NOMO-1 (cell line): ENCODE data around the gene PHOX2A.
"Not testable (repeated sequence)": the region's sequence is repeated elsewhere in the genome, so short reads cannot be mapped to it uniquely, and the experiment has no call there.

ENCODE experiments used
- DNase-seq, 2 experiments: peaks; one replicate each; lab custom pipeline; 2025; ENCODE audit not compliant: unreplicated experiment in 2 of 2; lab: John Stamatoyannopoulos, UW

The PHOX2A gene

DNA sequence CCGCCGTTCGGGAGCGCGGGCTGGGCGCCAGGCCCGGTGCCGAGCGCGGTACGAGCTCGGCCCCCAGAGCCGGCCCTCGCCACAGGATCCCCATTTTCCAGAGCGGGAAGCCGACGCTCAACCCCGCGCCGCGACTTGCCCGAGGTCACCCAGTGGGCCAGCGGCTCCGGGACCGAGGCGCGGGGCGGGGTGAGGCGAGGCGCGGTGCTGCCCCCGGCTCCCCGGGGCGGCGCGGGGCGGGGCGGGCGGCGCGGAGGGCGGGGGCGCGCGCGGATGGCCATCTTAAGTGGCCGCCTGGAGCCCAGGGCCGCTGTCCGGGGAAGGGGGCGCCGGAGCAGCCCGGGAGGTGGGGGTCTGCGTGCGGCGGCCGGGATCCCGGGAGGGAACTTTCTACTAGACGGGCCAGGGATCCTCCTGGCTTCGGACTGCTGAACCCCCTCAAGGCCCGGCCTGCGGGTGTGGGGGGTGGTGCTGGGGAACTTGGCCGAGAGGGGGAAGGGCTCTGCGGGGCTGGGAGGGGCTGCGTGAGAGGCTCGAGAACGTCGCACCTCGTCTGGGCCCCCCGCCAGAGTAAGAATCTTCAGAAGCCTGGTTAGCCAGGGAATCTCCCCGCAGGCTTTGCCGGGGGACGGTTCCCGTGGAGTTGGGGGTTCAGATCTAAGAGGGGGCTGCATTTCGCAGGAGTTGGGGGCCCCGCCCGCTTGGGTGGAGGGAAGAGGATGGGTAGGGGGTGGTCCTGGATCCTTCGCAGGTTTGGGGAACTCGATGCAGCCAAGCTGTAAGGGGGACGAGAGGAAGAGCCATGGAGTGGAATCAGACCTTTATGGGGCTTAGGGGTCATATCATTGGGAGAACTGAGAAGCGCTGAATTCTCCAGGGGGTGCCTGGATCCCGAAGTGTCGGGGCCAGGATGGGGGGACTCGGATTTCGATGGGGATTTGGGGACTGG, 20.1 kb downstream of the PHOX2A start:
- peak; percentile 60 to 86 for DNase-seq

- DNase-seq, result peak; percentile 97 to 98
Observed at GRCh38 chr11:72222907-72223614, 20.9 kb downstream of the PHOX2A start.

DNA sequence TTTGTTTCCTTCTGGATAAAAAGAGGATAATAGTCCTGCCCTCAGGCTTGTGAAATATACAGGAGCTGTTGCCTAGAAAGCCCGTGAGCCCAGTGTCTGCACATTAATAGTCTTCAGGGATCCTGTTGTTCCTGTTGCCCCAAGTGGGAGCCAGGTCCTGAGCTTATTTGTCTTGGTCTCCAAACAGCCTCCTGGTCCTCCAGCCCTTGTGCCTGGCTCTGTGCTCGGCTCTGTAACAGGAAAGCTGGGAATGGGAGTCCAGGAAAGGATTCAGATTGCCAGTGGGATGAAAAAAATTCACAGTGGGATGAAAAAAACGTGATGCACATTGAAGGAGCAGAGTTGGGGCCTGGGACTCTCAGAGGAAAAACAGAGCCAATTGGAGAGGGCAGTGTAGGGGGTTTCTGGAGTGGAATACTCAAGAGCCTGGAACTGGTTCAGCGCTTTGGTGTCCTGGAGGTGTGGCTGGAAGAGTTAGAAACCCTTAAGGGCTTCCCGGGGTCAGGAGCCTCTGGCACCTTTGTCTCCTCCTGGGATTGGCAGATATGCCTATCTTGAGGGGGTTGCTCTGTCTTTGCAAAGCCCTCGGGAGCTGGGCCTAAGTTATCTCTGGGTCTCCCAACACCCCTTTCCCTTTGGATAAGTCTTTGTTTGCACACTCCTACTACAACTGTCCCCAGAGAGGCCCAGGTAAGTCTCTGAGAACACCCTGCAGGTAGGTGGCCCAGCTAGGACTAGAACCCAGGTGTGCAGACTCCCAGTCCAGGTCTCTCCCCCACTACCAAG, 21.7 kb downstream of the PHOX2A start:
- no peak for DNase-seq

GRCh38 chr11:72221386-72222075, 22.4 kb downstream of the PHOX2A start:
- peak; percentile 21 to 23 for DNase-seq

DNA sequence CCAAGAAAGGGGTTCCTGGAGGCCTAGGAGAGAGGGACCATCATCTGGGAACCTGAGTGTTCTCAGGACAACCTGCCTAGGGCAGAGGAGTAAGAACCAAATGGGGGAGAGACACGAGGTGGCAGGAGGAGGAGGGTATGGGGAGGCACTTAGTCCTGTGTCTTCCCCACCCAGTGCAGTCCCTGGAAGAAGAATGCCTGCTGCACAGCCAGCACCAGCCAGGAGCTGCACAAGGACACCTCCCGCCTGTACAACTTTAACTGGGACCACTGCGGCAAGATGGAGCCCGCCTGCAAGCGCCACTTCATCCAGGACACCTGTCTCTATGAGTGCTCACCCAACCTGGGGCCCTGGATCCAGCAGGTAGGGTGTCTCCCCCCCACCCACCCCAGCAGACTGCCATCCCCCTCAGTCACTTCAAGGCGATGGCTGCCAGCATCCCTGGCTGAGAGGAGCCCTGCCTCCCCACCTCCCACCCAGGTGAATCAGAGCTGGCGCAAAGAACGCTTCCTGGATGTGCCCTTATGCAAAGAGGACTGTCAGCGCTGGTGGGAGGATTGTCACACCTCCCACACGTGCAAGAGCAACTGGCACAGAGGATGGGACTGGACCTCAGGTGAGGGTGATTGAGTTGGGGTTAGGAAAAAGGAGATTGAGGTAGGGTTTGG, 23.1 kb downstream of the PHOX2A start:
- no peak for DNase-seq

DNA sequence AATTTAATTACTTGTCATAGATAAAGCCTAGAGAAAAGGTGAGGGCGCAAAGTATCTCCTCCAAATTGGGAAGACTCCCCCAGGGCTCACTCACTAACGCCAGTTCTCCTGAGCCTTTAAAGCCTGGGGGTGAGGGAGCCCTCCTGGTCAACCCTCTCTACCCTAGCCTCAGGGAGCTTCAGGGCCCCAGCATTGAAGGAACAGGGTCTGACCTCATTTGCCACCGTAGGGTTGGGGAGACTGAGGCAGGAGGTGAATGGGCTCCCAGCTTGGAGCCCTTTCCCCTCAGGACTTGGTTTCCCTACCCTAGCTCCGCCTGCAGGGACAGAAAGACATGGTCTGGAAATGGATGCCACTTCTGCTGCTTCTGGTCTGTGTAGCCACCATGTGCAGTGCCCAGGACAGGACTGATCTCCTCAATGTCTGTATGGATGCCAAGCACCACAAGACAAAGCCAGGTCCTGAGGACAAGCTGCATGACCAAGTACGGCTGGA, 25.7 kb downstream of the PHOX2A start:
- no peak for DNase-seq

DNA sequence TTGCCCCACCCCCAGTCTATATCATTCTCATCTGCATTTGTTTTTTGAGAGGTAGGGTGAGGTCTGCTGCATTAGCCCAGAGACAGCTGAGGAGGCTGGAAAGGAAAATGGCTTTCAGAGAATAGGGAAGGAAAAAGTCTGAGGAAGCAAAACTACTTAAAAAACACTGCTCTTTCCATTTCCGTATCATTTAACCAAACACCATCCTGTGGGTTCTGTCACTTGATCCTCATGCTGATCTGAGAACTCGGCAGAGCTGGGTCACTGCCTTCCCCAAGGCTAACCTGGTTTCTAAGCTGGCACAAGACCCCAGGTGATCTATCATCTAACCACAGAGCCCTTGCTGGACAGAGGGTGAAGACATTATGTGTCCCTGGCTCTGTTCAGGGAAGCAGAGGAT, 26.1 kb downstream of the PHOX2A start:
- peak; percentile 7 to 67 for DNase-seq

DNA sequence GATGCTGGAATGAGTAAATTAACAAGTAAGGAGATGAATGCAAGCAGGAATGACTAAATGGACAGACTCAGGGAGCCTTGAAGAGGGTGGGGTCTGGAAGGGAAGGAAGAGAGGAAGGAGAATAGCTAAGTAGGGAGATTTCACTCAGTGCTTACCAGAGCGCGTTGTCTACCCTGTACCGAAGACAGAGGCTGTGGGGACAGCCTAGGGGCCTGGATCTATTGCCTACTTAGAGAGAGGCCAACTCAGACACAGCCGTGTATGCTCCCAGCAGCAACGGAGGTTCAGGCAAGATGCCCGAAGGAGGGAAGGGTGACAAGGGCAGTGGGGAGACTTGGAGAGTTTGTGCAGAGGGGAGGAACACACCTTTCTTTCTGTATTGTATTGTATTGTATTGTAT, 27.3 kb downstream of the PHOX2A start, which contains the start of gene FOLR2:
Gene FOLR2, plus strand, starts transcription at position 157 of the 400 bp plus-strand sequence. CDS start 1,791 bp downstream, outside the sequence.
- DNase-seq, result no peak

- peak; percentile 3 to 28 for DNase-seq
Observed at GRCh38 chr11:72209101-72209500, 34.9 kb downstream of the PHOX2A start.

GRCh38 chr11:72208281-72208680, 35.7 kb downstream of the PHOX2A start:
- no peak for DNase-seq

DNA sequence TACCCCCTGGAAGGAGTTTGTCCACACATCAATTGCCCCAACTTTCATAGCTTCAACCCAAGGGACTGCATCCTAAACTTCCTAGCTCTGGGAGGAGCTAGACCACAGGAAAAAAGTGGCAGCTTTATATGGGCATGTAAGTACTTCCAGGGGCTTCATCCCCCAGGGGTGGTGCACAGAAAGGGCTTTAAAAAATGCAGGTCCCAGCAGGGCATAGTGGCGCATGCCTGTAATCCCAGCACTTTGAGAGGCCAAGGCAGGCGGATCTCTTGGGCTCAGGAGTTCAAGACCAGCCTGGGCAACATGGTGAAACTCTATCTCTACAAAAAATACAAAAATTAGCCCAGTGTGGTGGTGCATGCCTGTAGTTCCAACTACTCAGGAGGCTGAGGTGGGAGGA, 37.2 kb downstream of the PHOX2A start:
- not testable (repeated sequence) for DNase-seq

DNA sequence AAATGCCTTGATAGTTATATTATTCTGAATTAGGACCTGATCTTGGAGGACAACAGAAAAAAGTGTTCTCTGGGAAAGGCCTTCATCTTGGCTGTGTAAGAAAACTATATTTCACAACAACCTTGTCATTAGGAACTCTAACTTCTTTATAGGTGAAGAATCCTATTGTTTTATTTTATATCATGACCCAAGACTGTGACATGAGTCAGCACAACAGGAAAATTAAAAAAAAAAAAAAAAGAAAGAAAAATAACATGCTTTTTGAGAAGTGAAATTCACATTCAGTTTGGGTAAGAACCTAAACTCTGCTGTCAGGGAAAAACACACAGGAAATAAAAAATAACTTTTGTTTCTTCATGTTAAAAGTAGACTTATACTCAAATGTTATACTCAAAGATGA, 39.1 kb downstream of the PHOX2A start:
- peak; percentile 2 to 28 for DNase-seq

DNA sequence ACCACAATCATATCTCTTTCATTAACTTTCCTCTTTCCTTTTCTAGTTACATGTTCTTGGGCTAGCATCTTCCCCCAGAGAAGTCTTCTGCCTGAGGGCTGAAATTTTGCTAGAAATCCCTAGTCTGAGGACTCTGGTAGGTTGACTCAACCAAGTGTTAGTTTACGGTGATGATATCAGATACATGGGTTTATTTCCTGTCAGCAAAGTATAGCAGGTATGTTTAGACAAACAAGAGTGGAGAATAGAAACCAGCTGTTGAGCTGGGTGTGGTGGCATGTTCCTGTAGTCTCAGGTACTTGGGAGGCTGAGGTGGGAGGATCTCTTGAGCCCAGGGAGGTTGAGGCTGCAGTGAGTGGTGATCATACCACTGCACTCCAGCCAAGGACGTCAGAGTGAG, 40.8 kb downstream of the PHOX2A start:
- DNase-seq, result no peak

DNA sequence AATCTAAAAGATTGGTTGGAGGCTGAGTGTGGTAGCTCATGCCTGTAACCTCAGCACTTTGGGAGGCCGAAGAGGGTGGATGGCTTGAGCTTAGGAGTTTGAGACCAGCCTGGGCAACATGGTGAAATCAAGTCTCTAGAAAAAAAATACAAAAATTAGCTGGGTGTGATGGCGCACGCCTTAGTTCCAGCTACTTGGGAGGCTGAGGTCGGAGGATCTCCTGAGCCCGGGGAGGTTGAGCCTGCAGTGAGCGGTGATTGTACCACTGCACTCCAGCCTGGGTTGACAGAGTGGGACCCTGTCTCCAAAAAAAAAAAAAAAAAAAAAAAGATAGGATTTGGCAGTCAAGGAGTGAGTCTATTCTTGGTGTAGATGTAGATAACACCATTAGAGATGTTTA, 41.4 kb downstream of the PHOX2A start:
- no peak for DNase-seq

GRCh38 chr11:72201445-72201844, 42.5 kb downstream of the PHOX2A start:
- not testable (repeated sequence) for DNase-seq

DNA sequence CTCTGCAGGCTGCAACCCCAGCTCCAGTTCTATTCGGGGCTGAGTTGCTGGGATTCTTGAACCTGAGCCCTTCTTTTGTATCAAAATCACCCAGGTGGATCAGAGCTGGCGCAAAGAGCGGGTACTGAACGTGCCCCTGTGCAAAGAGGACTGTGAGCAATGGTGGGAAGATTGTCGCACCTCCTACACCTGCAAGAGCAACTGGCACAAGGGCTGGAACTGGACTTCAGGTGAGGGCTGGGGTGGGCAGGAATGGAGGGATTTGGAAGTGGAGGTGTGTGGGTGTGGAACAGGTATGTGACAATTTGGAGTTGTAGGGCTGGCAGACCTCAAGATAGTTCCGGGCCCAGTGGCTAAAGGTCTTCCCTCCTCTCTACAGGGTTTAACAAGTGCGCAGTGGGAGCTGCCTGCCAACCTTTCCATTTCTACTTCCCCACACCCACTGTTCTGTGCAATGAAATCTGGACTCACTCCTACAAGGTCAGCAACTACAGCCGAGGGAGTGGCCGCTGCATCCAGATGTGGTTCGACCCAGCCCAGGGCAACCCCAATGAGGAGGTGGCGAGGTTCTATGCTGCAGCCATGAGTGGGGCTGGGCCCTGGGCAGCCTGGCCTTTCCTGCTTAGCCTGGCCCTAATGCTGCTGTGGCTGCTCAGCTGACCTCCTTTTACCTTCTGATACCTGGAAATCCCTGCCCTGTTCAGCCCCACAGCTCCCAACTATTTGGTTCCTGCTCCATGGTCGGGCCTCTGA, 48.3 kb downstream of the PHOX2A start:
- DNase-seq, result no peak

DNA sequence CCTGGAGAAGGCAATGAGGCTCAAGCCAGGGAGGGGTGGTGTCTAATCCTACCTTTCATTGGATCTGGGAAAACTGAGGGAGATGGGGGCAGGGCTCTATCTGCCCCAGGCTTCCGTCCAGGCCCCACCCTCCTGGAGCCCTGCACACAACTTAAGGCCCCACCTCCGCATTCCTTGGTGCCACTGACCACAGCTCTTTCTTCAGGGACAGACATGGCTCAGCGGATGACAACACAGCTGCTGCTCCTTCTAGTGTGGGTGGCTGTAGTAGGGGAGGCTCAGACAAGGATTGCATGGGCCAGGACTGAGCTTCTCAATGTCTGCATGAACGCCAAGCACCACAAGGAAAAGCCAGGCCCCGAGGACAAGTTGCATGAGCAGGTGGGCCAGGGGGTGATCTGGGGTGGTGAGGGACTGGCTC, 52.0 kb downstream of the PHOX2A start, which contains the start of gene FOLR1:
Gene FOLR1, plus strand, starts transcription at position 180 of the 421 bp plus-strand sequence. Its CDS starts 34 bp downstream, at position 214.
- DNase-seq, result no peak

DNA sequence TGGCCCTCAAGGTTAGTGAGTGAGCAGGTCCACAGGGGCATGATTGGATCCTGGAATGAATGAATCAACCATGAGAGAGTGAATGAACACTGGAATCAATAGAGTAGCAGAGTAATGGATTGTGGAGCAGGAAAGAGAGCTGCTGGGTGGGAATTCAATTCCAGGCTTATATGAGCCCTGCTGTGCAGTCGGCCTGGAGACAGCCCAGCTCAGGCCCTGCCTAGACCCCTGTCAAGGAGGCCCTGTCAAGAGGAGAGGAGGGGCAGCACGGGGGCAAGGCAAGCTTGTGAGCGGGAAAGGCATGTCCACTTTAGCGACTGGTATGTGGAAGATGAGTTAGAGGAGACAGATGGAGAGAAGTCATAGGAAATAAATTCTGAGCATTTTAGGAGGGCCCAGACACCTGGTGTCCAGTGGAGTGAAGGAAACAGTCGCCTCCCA, 53.3 kb downstream of the PHOX2A start:
- no peak for DNase-seq
